GM13977 (cell line): ENCODE measurements around the gene TTYH1.

Experiments used
- DNase-seq: peaks from one replicate; pipeline ENCODE4 v3.0.0; 2012; ENCODE audit warnings: low spot score
- in situ Hi-C: fragments of 300-500 bp; cut with MboI; formaldehyde crosslinking; loops from one replicate; pipeline ENCODE4 v1.12.0; 2022; ENCODE audit warnings: low sequenced_read_pairs, low pct_unique_long_range_greater_than_20kb, mixed read lengths, inconsistent platforms; ENCODE audit not compliant: unreplicated experiment
- TF ChIP-seq, protein P1 (sequence below): IDR thresholded peaks from 2 replicates; pipeline ENCODE4 v1.5.1; 2012; ENCODE audit warnings: mild to moderate bottlenecking, control low read depth; ENCODE audit not compliant: insufficient read depth; ENCODE audit errors: extremely low read depth, missing control alignments

Gene TTYH1

GRCh38 chr19:54411033-54411432 lies 4.2 kb upstream of the TTYH1 start:
- in situ Hi-C loops, result no loop called here
- TF ChIP-seq, protein P1, sequence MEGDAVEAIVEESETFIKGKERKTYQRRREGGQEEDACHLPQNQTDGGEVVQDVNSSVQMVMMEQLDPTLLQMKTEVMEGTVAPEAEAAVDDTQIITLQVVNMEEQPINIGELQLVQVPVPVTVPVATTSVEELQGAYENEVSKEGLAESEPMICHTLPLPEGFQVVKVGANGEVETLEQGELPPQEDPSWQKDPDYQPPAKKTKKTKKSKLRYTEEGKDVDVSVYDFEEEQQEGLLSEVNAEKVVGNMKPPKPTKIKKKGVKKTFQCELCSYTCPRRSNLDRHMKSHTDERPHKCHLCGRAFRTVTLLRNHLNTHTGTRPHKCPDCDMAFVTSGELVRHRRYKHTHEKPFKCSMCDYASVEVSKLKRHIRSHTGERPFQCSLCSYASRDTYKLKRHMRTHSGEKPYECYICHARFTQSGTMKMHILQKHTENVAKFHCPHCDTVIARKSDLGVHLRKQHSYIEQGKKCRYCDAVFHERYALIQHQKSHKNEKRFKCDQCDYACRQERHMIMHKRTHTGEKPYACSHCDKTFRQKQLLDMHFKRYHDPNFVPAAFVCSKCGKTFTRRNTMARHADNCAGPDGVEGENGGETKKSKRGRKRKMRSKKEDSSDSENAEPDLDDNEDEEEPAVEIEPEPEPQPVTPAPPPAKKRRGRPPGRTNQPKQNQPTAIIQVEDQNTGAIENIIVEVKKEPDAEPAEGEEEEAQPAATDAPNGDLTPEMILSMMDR, result no peak
- no peak for DNase-seq

- in situ Hi-C loops, result no loop called here
- TF ChIP-seq, protein P1, result no peak
- DNase-seq, result no peak
These were observed 2.4 kb upstream of the TTYH1 start for GRCh38 chr19:54412877-54413276.

DNA sequence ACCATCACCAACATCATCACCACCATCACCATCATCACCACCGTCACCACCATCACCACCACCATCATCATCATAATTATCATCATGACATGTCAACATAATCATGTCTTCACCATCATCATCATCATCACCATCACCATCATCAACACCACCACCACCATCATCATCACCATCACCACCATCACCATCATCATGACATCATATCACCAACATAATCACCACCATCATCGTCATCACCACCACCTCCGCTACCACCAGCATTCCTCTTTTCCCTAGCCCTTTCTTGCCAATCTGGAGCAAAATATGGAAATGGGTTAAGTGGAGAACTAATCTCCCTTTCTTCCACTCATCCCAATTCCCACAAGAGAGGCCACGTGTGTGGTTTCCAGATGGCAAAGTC lies 1.1 kb upstream of the TTYH1 start:
- TF ChIP-seq, protein P1, result no peak
- in situ Hi-C loops, result no loop called here
- no peak for DNase-seq

- in situ Hi-C loops, result no loop called here
- TF ChIP-seq, protein P1, result no peak
- DNase-seq, result peak; percentile 53
These were observed 823 bp downstream of the TTYH1 start for GRCh38 chr19:54415901-54416673.

DNA sequence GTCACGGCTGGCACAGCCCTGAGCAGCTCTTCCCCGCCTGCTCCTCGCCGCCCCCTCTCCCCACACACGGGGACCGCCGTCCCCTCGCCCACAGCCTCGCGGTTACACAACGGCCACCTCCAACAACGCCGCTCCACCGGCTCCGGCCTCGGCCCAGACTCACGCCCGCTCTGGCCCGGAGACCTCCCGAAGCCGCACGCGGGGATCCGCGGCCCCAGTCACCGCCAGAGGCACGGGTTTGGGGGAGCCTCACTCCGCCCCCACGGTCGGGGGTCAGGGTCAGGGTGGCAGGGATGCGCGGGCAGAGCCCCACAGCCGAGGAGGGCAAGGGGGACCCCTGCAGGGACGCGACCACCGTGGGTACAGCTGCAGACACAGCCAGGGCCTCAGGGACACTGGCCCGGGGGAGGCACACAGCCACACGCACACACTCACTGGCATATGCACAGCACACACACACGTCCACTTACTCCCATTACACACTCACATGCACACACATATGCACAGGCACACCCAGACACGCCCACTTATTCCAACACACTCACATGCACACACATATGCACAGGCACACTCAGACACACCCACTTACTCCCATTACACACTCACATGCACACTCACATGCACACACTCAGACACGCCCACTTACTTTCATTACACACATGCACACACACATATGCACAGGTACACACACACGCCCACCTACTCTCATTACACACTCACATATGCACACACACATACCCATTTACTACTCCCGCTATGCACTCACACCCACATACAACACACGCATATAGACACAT lies 1.6 kb downstream of the TTYH1 start:
- in situ Hi-C loops, result no loop called here
- TF ChIP-seq, protein P1, result no peak
- DNase-seq, result no peak

- TF ChIP-seq, protein P1, result no peak
- in situ Hi-C loops, result no loop called here
- peak; percentile 84 for DNase-seq
These were observed 3.0 kb downstream of the TTYH1 start for GRCh38 chr19:54418030-54418929.
